AG09309 (cell line): Measurements from ENCODE around the gene RANBP2.

ENCODE experiments used
- DNase-seq: peaks from one replicate; pipeline ENCODE4 v3.0.0-alpha.2; 2010; ENCODE audit warnings: low read depth
- H3K4me3 ChIP-seq: 2 replicates; pipeline ENCODE4 v1.5.1; 2011; ENCODE audit warnings: mild to moderate bottlenecking, low read depth, low read length, moderate library complexity; ENCODE audit not compliant: control insufficient read depth
- TF ChIP-seq, protein P1 (sequence below): IDR thresholded peaks from 2 replicates; pipeline ENCODE4 v1.5.1; 2011; ENCODE audit warnings: mild to moderate bottlenecking, low read depth, low read length, inconsistent platforms; ENCODE audit not compliant: insufficient read depth, control insufficient read depth; ENCODE audit errors: missing control alignments

Gene RANBP2

DNA sequence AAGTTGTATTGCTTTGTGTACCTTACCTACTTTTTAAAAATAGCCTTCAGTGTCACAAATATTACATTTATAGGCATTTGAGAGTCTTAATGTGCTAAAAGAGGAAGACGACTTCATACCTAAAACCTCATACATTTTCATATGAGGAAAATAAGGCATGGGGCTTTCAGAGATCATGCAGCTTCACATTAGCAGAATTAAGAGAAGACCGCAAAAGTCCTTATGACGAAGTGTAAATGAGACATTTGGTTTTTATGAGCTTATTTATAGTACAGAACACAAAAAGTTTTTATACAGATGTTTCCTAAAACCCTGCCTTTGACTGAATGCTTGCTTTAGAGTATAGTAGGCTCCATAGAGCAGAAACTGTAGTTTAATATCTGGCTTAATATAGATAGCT is 57.2 kb downstream of the RANBP2 start:
- no peak for DNase-seq
- H3K4me3 ChIP-seq = no peak overlapping the region
- TF ChIP-seq, protein P1, sequence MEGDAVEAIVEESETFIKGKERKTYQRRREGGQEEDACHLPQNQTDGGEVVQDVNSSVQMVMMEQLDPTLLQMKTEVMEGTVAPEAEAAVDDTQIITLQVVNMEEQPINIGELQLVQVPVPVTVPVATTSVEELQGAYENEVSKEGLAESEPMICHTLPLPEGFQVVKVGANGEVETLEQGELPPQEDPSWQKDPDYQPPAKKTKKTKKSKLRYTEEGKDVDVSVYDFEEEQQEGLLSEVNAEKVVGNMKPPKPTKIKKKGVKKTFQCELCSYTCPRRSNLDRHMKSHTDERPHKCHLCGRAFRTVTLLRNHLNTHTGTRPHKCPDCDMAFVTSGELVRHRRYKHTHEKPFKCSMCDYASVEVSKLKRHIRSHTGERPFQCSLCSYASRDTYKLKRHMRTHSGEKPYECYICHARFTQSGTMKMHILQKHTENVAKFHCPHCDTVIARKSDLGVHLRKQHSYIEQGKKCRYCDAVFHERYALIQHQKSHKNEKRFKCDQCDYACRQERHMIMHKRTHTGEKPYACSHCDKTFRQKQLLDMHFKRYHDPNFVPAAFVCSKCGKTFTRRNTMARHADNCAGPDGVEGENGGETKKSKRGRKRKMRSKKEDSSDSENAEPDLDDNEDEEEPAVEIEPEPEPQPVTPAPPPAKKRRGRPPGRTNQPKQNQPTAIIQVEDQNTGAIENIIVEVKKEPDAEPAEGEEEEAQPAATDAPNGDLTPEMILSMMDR = no peak

DNA sequence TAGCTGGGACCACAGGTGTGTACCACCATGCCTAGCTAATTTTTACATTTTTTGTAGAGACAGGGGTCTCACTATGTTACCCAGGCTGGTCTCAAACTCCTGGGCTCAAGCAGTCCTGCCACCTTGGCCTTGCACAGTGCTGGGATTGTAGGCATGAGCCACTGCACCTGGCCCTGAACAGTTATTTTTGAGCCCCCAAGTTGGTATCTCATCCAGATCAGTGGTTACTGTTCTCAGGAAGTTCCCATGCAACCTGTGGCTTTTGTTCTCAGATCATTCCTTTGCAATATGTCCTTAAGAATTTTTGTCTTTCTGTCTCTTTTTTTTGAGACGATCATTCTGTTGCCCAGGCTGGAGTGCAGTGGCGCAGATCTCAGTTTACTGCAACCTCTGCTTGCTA is 59.6 kb downstream of the RANBP2 start:
- TF ChIP-seq, protein P1 = no peak
- no peak for DNase-seq
- H3K4me3 ChIP-seq = no peak overlapping the region

DNA sequence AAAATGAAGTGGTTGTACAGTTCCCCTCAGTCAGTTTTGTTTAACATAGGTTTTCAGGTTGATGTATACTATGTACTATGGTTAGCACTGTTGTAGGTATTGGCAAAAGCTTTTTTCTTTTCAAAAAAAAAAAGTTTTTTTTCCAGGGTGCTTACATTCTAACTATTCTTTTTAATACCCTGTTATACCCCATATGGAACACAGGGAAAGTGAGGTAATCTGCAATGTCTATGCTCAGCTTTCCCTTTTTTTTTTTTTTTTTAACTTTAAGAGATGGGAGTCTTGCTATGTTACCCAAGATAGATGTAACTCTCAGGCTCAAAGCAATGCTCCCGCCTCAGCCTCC is 66.7 kb downstream of the RANBP2 start:
- DNase-seq = no peak
- peak overlapping the region; percentile 68 for H3K4me3 ChIP-seq
- TF ChIP-seq, protein P1 = no peak

DNA sequence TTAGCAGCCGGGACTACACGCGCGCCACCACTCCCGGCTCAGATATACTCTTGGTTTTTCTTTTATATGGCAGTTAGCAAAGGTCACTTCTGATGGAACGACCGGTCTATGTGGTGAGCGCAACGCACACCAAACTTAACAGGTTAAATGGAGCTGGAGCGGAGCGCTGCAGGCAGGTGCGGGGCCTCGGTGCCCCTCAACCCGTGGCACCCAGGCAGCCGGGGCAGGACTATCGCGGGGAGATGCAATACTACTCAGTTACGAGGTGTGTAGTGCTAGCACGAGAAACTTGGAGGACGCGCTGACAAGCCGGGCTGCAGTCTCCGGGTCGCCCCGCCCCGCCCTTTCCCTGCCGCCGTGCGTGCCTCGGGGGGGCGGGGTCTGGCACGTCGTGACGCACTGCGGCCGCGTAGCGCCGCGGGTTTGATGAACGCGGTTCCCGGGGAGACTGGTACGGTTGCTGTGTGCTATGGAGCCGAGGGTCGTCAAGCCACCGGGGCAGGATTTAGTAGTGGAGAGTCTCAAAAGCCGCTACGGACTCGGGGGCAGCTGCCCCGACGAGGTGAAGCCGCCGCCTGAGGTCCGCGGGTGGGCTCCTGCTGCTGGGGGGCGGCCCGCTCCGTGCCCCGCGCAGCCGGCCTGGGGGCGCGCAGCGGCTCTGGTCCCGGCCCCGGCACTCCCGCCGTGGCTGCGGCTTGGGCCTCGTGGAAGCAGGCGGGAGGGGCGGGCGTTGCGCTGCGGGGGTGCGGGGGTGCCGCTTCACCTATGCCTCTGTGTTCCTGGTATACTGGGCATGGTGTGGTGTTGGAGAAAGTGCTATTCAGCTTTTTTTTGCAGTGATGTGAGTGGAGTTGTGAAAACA is 67.3 kb downstream of the RANBP2 start, which contains the start of gene CCDC138:
TSS of gene CCDC138 (plus strand) at position 418 of the 862 bp plus-strand sequence. CDS start at position 470, 52 bp downstream.
- H3K4me3 ChIP-seq = peak within 1 kb of the TSS; percentile 68
- TF ChIP-seq, protein P1 = no peak
- DNase-seq = peak; percentile 35

- TF ChIP-seq, protein P1 = no peak
- DNase-seq = no peak
Measured at GRCh38 chr2:108787216-108787541, 67.9 kb downstream of the RANBP2 start.

GRCh38 chr2:108803045-108803736 is 83.9 kb downstream of the RANBP2 start:
- no peak for DNase-seq
- TF ChIP-seq, protein P1 = no peak
- no peak overlapping the region for H3K4me3 ChIP-seq

More at GRCh38 chr2:108787216-108787541, 67.9 kb downstream of the RANBP2 start:
- H3K4me3 ChIP-seq = peak overlapping the region; percentile 68
